ENCODE measurements around the gene ABCC2. TPM values are rescaled to one million over a fixed set of nuclear protein-coding genes. Genes with fewer than 3 reads are reported as not detected.

ABCC2 gene
- total and polyA plus RNA-seq, 2 experiments from 2014 or later: 0.19 to 0.86 TPM

DNA sequence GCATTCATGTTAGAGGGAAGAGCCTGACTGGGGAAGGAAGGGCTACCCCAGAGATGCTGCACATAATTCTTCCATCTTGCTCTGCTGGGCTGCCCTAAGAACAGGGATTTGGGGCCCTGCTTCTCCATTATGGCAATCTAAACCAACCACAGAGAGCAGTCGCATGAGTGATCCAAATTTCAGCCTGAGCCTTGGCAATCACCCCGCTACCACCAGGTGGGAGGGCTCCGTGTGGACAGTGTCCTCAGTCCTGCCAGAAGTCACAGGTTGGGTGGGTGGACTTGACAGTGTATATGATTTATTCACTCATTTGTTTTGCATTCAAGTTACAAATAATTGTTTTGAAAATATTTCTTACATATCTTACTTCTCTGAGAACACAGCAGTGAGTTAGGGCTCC lies 22.0 kb downstream of the ABCC2 start:
- in situ Hi-C loops (cut with MboI): no loop called here
- no peaks in the 10 kb centered on the region for H3K36me3 ChIP-seq (ENCODE audit: low read depth)
- no peaks in the 10 kb centered on the region for H3F3A ChIP-seq (ENCODE audit: insufficient read depth)
- H3K4me3 ChIP-seq: no peak overlapping the region
- no peaks in the 10 kb centered on the region for H3K4me1 ChIP-seq (ENCODE audit: insufficient read depth)
- H3K27ac ChIP-seq: no peak overlapping the region
- 69 to 81% methylated on average over 3 of the region's 3 CpGs for WGBS, 2 experiments (ENCODE audit: low coverage in 1 of 2, low lambda C conversion rate in 2 of 2, missing lambda C conversion rate in 2 of 2)
- H2AFZ ChIP-seq: no peak overlapping the region
- no peaks in the 10 kb centered on the region for H3K79me2 ChIP-seq (ENCODE audit: insufficient read depth)
- no peaks in the 10 kb centered on the region for H3K9me3 ChIP-seq (ENCODE audit: low read depth)
- no peak overlapping the region for H3K9ac ChIP-seq
- no peak for DNase-seq
- H3K9me2 ChIP-seq (ENCODE audit: insufficient read depth): no peaks in the 10 kb centered on the region
- TF ChIP-seq EZH2phosphoT487 (IDR thresholded peaks at IDR 0.05; ENCODE audit: insufficient read depth, low read depth) (no peak), EZH2 (IDR thresholded peaks at IDR 0.05; ENCODE audit: insufficient read depth, poor library complexity, severe bottlenecking) (no peak)
- H3K4me2 ChIP-seq (ENCODE audit: unreplicated experiment): no peak overlapping the region
- H3K27me3 ChIP-seq (replicated peaks; ENCODE audit: insufficient read depth): no peaks in the 10 kb centered on the region
- no peaks in the 10 kb centered on the region for H4K20me1 ChIP-seq (ENCODE audit: insufficient read depth)

DNA sequence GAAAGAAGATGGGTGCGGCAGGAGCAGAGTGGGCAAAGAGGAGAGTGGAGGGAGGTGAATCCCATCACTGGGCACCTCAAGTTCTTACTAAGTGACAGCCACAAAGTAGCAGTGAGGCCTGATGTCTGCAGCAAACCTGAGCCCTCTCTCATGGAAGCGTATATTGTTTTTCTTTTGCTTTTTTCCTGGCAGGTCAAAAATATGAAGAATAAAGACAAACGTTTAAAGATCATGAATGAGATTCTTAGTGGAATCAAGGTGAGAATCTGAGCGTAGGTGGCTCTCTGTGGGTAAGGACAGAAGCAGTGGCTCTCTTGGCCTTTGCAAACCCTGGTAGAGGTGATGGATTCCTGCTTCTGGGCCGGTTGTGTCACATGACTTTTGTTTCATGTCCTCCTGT lies 22.8 kb downstream of the ABCC2 start:
- H3K79me2 ChIP-seq (ENCODE audit: insufficient read depth): no peaks in the 10 kb centered on the region
- H2AFZ ChIP-seq: no peak overlapping the region
- no peaks in the 10 kb centered on the region for H3K36me3 ChIP-seq (ENCODE audit: low read depth)
- H3K9me2 ChIP-seq (ENCODE audit: insufficient read depth): no peaks in the 10 kb centered on the region
- H3K27ac ChIP-seq: no peak overlapping the region
- H3K9ac ChIP-seq: no peak overlapping the region
- no peaks in the 10 kb centered on the region for H3F3A ChIP-seq (ENCODE audit: insufficient read depth)
- no peaks in the 10 kb centered on the region for H3K4me1 ChIP-seq (ENCODE audit: insufficient read depth)
- no peak overlapping the region for H3K4me2 ChIP-seq (ENCODE audit: unreplicated experiment)
- in situ Hi-C loops (cut with MboI): no loop called here
- H3K9me3 ChIP-seq (ENCODE audit: low read depth): no peaks in the 10 kb centered on the region
- no peak for TF ChIP-seq EZH2phosphoT487 (IDR thresholded peaks at IDR 0.05; ENCODE audit: insufficient read depth, low read depth)
- TF ChIP-seq EZH2 (IDR thresholded peaks at IDR 0.05; ENCODE audit: insufficient read depth, poor library complexity, severe bottlenecking): no peak
- no peak for DNase-seq
- H3K4me3 ChIP-seq: no peak overlapping the region
- no peaks in the 10 kb centered on the region for H4K20me1 ChIP-seq (ENCODE audit: insufficient read depth)
- H3K27me3 ChIP-seq (replicated peaks; ENCODE audit: insufficient read depth): no peaks in the 10 kb centered on the region
- WGBS, 2 experiments (ENCODE audit: low coverage in 1 of 2, low lambda C conversion rate in 2 of 2, missing lambda C conversion rate in 2 of 2): 86 to 95% methylated on average over 5 of the region's 5 CpGs

DNA sequence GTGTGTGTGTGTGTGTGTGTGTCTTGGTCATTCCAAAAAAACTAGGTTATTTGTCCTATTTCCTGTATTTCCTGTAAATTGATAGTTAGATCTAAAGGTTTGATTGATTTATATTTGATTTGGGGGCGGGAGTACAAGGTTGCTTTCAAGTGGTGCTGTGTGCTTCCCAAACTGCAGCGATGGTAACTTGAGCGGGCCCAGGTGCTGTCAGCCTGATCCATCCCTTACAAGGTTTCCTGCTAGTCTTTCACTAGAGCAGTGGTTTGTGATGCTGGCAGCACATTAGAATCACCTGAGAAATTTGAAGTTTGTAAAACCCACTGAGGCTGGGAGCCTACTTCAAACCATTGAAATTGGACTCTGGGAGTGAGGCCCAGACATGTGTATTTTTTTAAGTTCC lies 23.7 kb downstream of the ABCC2 start:
- Histone ChIP-seq H4K20me1 (ENCODE audit: insufficient read depth) (no peaks in the 10 kb centered on the region), H3K9me3 (ENCODE audit: low read depth) (no peaks in the 10 kb centered on the region), H3K9me2 (ENCODE audit: insufficient read depth) (no peaks in the 10 kb centered on the region), H3K27me3 (replicated peaks; ENCODE audit: insufficient read depth) (no peaks in the 10 kb centered on the region), H3K4me2 (ENCODE audit: unreplicated experiment) (no peak overlapping the region), H3K79me2 (ENCODE audit: insufficient read depth) (no peaks in the 10 kb centered on the region), H3K4me1 (ENCODE audit: insufficient read depth) (no peaks in the 10 kb centered on the region), H3K36me3 (ENCODE audit: low read depth) (no peaks in the 10 kb centered on the region), H2AFZ (no peak overlapping the region), H3F3A (ENCODE audit: insufficient read depth) (no peaks in the 10 kb centered on the region), H3K4me3 (no peak overlapping the region), H3K9ac (no peak overlapping the region), H3K27ac (no peak overlapping the region)
- no peak for DNase-seq
- TF ChIP-seq EZH2phosphoT487 (IDR thresholded peaks at IDR 0.05; ENCODE audit: insufficient read depth, low read depth) (no peak), EZH2 (IDR thresholded peaks at IDR 0.05; ENCODE audit: insufficient read depth, poor library complexity, severe bottlenecking) (no peak)
- in situ Hi-C loops (cut with MboI): no loop called here
- WGBS, 2 experiments (ENCODE audit: low coverage in 1 of 2, low lambda C conversion rate in 2 of 2, missing lambda C conversion rate in 2 of 2): 59% methylated on average over 3 of the region's 3 CpGs

DNA sequence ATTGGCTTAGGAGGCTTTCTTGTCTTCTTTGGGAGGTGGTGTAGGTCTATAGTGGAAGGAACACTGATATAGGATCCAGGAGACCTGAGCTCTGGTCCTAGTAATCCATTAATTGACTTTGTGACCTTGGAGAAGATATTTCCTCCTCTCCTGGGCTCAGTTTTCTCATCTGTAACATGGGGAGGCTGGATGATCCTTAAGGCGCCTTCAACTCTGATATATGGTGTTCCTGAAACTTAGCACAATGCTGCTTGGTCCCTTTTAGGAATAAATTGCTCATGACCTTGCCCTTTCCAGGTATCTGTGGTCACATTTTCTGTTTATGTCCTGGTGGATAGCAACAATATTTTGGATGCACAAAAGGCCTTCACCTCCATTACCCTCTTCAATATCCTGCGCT lies 25.3 kb downstream of the ABCC2 start:
- Histone ChIP-seq H3K79me2 (ENCODE audit: insufficient read depth) (no peaks in the 10 kb centered on the region), H3F3A (ENCODE audit: insufficient read depth) (no peaks in the 10 kb centered on the region), H4K20me1 (ENCODE audit: insufficient read depth) (no peaks in the 10 kb centered on the region), H3K9me3 (ENCODE audit: low read depth) (no peaks in the 10 kb centered on the region), H3K9me2 (ENCODE audit: insufficient read depth) (no peaks in the 10 kb centered on the region), H2AFZ (no peak overlapping the region), H3K27ac (no peak overlapping the region), H3K4me3 (no peak overlapping the region), H3K36me3 (ENCODE audit: low read depth) (no peaks in the 10 kb centered on the region), H3K4me2 (ENCODE audit: unreplicated experiment) (no peak overlapping the region), H3K27me3 (replicated peaks; ENCODE audit: insufficient read depth) (no peaks in the 10 kb centered on the region), H3K4me1 (ENCODE audit: insufficient read depth) (no peaks in the 10 kb centered on the region), H3K9ac (no peak overlapping the region)
- no peak for DNase-seq
- in situ Hi-C loops (cut with MboI): no loop called here
- TF ChIP-seq EZH2 (IDR thresholded peaks at IDR 0.05; ENCODE audit: insufficient read depth, poor library complexity, severe bottlenecking) (no peak), EZH2phosphoT487 (IDR thresholded peaks at IDR 0.05; ENCODE audit: insufficient read depth, low read depth) (no peak)
- 84 to 94% methylated on average over 2 of the region's 2 CpGs for WGBS, 2 experiments (ENCODE audit: low coverage in 1 of 2, low lambda C conversion rate in 2 of 2, missing lambda C conversion rate in 2 of 2)

DNA sequence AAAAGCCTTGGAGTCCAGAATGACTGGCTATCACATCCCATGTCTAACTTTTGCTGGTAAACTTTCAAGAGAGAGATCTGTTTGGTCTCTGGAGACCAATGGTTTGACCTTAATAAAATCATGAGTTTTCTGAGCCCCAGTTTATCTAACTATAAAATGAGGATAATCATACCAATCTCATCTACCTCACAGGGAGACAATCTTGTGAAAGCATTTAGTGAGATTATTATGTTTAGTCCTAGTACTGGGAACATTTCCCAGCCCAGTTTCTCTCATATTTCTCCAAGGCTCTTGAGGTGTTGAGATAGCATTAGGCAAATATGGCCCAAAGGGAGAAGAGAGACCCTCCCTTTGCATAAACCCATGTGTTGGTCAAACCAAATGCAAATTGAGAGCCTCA lies 25.8 kb downstream of the ABCC2 start:
- H3F3A ChIP-seq (ENCODE audit: insufficient read depth): no peaks in the 10 kb centered on the region
- no peaks in the 10 kb centered on the region for H3K36me3 ChIP-seq (ENCODE audit: low read depth)
- H2AFZ ChIP-seq: no peak overlapping the region
- no peak overlapping the region for H3K4me2 ChIP-seq (ENCODE audit: unreplicated experiment)
- H3K79me2 ChIP-seq (ENCODE audit: insufficient read depth): no peaks in the 10 kb centered on the region
- H3K27ac ChIP-seq: no peak overlapping the region
- TF ChIP-seq EZH2phosphoT487 (IDR thresholded peaks at IDR 0.05; ENCODE audit: insufficient read depth, low read depth) (no peak), EZH2 (IDR thresholded peaks at IDR 0.05; ENCODE audit: insufficient read depth, poor library complexity, severe bottlenecking) (no peak)
- H3K27me3 ChIP-seq (replicated peaks; ENCODE audit: insufficient read depth): no peaks in the 10 kb centered on the region
- H3K9me3 ChIP-seq (ENCODE audit: low read depth): no peaks in the 10 kb centered on the region
- no peaks in the 10 kb centered on the region for H4K20me1 ChIP-seq (ENCODE audit: insufficient read depth)
- H3K9me2 ChIP-seq (ENCODE audit: insufficient read depth): no peaks in the 10 kb centered on the region
- in situ Hi-C loops (cut with MboI): no loop called here
- H3K9ac ChIP-seq: no peak overlapping the region
- DNase-seq: no peak
- H3K4me1 ChIP-seq (ENCODE audit: insufficient read depth): no peaks in the 10 kb centered on the region
- no peak overlapping the region for H3K4me3 ChIP-seq
